HG03439 (cell line): ENCODE results near the gene LMNA.
A peak's percentile ranks its signal among the peaks of the same experiment; 100 is the strongest.
"Not testable (repeated sequence)": the region's sequence is repeated elsewhere in the genome, so short reads cannot be mapped to it uniquely, and the experiment has no call there.

Experiments used
- ATAC-seq: cut with Tn5 transposase; IDR thresholded peaks from one replicate; pipeline ENCODE4 v1.9.1; 2021; ENCODE audit warnings: mild to moderate bottlenecking, moderate library complexity; ENCODE audit not compliant: unreplicated experiment

The LMNA gene

DNA sequence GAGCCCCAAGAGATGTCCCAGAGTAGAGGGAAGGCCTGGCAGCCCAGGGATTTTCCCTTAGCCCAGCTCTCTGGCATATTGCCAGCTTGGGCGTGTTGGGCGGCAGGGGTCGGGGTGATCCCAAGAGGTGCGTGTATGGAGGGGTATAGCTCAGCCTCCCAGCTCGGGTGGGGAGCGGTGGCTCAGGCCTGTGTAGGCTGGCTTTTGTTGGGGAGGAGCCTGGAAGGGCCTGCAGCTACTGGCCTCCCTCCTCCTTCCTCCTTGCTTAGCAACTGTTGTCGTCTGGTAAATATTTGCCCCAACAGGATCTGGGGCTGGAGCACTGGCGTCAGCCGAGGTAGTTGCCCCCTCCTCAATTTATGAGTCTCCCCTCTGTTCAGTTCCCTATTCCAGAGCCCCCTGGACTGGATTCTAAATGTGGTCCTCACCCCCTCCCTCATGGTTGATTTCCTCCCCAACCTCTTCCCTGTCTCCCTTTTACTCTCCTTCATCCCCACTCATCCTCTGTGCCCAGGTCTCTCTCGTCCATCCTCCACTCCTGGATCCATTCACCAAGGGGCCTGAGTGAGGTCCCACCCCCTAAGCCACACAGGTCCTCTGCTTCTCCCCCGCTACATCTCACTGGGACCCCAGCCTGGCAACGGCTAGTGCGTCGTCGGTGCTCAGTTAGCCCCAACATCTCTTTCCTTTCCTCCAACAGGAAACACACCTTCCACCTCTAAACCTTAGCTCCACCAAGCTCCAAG, 10.3 kb upstream of the LMNA start:
- ATAC-seq, result no peak

DNA sequence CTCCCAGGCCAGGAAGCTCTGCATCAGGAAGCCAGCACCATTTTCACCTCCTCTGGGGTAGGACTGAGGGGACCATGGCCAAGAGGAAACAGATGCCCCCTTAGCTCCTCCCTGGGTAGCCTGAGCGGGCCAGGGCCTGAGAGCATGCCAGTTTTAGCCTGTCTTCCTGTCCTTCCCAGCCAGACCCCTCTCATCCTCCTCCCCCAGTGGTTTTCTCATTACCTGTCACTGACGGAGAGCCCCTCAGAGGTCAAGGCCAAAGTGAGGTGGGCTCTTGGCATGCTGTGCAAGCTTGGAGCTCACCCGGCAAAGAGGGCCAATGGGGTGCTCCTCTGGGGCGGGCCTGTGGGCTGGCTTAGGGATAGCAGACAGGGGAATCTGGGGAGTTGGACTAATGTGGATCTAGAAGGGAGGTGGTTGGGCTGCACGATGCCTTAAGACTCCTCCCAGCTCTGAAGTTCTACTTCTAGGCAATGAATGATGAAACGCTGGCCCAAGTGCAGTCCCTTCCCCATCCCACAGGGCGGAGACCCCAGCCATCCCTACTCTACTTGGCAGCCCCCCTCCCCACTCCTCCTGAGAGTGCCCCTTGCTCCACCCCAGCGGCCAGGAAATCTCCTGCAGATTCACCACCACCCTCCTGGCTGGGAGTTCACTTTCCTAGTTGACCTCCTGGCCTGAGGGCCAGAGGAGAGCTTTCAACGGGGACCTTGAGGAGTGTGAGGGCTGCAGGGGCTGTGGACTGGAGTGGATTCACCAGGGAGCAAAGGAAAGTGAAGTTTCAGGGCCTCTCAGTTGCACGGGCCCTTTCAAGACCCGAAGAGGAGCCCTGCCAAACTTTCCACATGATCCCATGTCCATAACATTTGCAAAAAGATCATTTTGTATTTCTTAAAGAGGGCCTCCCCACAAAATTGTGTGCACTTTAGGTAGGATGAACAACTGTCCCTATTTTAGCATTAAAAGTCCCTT, 9.4 kb upstream of the LMNA start:
- no peak for ATAC-seq

DNA sequence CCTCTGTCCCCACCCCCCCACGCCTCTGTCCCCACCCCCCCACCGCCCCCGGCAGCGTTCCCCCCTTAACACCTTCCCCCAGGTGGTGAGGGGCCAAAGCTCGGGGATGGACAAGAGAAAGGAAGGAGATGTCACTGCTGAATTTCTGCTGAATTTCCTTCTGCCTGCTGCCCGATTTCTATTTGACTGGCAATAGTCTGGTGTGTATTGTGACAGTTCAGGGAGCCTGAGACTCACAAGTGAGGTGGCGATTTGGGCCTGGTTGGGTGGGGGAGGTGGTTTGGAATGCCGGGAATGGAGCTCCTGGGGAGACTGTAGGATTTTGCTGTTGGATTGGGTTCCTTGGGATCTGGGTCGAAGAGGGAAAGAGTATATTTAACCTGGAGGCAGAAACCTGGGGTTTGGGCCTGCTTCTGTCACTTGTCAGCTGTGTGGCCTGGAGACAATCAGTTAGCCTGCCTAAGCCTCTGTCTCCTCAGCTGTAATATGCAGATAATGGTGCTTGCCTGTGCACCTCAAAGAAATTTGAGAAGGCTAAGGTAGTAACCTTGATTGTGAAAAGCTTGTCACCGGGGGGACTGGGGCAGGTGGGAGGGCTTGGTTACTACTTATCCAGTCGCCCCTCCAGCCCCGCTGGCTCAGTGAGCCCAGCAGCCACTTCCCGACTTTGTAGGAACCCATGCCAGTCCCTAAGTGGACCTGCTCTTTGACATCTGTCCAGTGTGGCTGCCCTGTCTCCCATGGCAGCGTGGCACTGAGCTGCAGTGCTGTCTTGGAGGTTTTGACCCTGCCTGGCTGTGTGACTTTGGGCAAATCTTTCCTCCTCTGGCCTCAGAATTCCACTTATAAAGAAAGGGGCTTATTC, 7.7 kb upstream of the LMNA start:
- ATAC-seq, result peak; percentile 17

DNA sequence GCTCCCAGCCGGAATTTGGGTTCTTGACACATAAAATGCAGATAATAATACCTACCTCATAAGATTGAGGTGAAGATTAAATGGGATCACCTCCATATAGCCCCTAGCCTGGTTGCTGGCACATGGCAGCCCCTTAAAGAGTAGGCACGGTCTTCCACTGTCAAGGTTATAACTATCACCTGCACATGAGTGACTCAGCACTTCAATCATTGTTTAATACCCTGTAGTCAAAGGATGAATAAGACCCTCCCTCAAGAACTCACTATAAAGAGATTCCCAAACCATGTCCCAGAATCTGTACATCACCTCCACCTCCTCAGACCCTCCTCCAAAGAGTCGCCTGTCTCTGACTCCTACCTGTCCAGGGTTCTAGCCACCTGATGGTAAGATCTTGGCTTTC, 6.5 kb upstream of the LMNA start:
- ATAC-seq, result no peak

DNA sequence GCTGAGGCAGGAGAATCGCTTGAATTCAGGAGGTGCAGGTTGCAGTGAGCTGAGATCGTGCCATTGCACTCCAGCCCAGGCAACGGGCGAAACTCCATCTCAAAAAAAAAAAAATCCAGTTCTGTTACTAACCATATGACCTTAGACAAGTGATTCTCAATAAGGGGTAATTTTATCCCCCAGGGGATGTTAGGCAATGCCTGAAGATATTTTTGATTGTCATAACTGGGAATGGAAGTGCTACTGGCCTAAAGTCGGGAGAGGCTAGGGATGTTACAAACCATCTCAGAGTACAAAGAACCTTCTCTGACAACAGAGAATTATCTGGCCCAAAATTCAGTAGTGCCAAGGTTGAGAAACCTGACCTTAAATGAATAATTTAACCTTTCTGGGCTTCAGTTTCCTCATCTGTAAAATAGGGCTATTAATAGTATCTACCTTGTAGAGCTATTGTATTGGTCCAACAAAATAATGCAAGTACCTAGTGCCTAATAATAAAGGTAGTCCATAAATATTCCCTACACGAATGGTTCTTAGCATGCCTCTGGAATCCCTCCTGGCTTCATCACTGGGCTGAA, 5.8 kb upstream of the LMNA start:
- ATAC-seq, result no peak

DNA sequence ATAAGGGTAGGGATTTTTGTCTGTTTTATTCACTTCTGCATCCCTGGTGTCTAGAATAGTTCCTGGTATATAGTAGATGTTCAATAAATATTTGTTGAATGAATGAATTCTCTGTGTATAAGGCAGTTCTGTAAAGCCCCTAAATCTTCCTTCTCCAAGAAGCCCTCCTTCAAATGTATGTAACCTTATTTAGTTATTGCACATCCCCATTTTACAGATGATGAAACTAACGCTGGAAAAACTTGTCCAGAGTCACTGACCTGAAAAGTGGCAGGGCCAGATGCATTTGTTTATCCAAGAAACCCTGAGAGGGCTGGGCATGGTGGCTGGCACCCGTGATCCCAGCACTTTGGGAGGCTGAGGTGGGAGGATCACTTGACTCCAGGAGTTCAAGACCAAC, 4.3 kb upstream of the LMNA start:
- no peak for ATAC-seq

DNA sequence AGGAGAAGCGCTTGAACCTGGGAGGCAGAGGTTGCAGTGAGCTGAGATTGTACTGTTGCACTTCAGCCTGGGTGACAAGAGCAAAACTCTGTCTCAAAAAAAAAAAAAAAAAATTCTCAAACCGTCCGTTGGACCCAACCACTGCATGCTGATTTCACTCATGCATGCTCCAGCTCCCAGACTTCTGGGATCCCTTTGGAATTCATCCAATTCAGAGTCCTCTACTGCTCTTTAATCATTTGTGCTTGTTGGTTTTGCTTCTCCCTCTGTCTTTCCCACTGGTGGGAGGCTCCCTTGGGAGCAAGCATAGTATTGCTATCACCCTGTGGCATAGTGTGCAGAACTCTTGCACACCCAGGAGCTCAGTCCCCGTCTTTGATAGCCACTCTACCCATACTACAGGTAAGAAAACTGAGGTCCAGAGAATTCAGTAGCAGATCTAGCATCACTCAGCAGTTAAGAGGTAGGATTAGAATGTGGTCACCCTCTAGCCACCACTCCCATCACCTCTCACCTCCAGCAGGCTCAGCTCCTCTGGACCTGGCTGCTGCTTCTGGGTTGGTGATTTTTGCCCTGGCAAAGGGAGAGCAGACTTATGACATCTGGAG, 3.1 kb upstream of the LMNA start:
- ATAC-seq, result no peak

DNA sequence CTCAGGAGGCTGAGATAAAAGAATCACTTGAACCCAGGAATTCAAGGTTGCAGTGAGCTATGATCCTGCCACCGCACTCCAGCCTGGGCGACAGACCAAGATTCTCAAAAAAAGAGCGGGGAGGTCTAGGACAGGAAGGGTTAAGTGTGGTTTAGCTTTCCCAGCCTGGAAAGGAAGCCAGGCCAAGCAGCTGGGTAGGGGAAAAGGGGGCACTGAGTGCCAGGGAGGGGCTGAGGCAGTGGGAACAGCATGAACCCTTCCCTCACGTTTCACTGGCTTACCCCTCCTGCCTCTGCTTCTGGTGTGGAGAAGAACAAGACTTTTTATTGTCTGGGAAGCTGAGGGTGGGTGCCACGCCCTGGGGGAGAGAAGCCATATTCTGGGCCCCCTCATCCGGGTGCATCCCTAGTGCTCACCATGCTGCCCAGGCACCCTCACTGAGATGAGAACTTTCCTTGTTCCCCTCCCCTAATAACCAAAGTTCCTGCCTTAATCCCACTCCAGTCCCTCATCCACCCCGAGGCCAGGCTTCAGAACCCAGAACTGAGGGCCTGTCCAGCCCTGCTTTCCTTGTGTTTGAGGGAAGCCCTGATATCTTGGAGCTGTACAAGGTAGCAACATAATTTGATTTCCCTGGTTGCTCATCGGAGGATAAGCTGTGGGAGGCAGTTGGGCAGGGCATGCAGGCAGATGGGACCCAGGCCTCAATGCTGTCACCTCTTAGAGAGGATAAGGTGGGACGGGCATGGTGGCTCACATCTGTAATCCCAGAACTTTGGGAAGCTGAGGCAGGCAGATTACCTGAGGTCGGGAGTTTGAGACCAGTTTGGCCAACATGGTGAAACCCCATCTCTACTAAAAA, 2.0 kb upstream of the LMNA start:
- ATAC-seq, result no peak

DNA sequence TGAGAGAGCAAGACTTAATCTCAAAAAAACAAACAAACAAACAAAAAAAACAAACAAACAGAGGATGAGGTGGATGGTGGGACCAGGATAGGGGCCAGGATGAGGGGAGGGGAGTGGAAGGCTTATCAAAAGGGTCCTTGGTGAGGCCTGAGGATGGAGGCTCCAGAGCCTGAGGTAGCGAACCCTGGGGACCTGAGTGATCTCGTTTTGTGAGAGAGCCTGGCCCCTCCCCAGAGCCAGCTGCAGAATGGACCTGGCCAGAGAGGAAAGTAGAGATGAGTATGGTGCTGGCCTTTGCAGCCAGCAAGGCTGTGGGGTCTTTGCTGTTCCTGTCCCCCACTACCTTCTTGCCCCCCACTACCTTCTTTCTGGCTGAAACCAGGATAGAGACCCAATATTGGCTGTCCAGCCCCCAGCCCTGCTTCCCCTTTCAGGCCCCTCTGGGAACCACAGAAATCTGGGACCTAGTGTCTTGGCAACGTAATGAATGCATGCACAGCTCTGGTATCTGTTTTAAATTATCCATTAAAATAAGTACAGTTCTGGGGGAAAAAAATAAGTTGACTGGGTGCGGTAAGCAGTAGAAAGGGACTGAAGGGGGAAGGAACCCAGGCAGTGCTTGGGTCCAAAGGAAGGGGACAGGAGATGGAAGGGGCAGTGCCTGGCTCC, 1.1 kb upstream of the LMNA start:
- no peak for ATAC-seq

DNA sequence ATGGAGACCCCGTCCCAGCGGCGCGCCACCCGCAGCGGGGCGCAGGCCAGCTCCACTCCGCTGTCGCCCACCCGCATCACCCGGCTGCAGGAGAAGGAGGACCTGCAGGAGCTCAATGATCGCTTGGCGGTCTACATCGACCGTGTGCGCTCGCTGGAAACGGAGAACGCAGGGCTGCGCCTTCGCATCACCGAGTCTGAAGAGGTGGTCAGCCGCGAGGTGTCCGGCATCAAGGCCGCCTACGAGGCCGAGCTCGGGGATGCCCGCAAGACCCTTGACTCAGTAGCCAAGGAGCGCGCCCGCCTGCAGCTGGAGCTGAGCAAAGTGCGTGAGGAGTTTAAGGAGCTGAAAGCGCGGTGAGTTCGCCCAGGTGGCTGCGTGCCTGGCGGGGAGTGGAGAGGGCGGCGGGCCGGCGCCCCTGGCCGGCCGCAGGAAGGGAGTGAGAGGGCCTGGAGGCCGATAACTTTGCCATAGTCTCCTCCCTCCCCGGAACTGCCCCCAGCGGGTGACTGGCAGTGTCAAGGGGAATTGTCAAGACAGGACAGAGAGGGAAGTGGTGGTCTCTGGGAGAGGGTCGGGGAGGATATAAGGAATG, 505 bp downstream of the LMNA start:
- peak; percentile 16 for ATAC-seq

DNA sequence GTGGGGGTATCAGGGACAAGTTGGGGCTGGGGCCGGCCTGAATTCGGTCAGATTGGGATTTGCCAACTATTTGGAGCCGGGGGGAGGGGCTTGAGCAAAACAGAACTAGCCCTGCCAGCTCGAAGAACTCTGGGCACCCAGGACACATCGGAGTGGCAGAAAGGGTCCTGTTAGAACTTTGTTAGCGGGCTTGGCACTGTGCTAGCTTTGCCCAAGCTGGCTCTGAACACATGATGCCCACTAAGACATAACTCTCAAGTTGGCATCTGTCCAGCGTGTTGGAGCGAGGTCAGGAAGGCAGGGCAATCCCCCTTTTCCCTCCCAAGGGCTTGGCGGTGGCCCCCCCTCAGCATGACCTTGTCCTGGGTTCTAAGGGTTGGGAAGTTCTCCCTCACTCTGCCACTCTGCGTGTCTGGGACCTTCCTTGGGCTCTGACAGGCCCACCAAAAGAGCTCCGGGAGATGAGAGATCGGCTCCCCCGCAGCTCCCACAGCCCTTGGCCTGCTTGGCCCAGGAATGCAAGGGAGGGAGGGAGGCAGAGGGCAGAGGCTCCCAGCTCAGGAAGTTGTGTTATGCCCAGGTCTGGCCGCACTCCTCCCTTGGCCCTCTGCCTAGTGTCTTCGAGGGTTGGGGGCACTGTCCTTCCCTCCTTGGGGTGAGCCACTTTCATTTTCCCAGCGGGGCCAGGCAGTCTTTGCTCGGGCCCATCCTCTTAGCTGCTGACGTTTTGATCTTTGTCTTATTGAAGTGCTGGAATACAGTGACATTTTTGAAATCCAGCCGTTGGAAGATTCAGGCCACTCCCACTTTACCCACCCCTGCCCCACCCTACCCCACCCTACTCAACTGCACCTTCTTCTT, 1.2 kb downstream of the LMNA start:
- no peak for ATAC-seq

DNA sequence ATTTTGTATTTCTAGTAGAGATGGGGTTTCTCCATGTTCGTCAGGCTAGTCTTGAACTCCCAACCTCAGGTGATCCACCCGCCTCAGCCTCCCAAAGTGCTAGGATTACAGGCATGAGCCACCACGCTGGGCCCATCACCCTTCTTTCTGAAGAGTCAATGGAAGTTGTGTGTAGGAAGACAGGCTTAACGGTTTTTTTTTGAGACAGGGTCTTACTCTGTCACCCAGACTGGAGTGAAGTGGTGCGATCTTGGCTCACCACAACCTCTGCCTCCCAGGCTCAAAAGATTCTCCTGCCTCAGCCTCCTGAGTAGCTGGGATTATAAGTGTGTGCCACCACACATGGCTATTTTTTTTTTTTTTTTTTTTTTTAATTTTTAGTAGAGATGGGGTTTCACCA, 2.2 kb downstream of the LMNA start:
- ATAC-seq, result not testable (repeated sequence)

DNA sequence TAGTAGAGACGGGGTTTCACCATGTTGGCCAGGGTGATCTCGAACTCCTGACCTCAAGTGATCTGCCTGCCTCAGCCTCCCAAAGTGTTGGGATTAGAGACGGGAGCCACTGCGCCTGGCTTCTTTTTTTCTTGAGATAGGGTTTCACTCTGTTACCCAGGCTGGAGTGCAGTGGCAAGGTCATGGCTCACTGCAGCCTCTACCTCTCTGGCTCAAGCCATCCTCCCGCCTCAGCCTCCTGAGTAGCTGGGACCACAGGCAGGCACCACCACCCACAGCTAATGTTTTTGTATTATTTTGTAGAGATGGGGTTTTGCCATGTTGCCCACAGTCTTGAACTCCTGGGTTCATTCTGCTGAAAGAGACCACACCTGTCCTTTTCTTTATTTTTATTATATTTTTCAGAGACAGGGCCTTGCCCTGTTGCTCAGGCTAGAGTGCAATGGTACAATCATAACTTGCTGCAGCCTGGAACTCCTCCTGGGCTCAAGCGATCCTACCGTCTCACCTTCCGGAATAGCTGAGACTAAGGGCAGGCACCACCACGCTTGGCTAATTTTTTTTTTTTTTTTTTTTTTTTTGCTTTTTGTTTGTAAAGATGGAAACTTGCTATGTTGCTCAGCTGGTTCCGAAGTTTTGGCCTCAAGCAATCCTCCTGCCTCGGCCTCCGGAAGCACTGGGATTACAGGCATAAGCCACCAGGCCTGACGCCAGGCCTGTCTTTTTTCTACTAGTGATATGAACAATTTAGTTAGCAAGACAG, 3.1 kb downstream of the LMNA start:
- ATAC-seq, result no peak

DNA sequence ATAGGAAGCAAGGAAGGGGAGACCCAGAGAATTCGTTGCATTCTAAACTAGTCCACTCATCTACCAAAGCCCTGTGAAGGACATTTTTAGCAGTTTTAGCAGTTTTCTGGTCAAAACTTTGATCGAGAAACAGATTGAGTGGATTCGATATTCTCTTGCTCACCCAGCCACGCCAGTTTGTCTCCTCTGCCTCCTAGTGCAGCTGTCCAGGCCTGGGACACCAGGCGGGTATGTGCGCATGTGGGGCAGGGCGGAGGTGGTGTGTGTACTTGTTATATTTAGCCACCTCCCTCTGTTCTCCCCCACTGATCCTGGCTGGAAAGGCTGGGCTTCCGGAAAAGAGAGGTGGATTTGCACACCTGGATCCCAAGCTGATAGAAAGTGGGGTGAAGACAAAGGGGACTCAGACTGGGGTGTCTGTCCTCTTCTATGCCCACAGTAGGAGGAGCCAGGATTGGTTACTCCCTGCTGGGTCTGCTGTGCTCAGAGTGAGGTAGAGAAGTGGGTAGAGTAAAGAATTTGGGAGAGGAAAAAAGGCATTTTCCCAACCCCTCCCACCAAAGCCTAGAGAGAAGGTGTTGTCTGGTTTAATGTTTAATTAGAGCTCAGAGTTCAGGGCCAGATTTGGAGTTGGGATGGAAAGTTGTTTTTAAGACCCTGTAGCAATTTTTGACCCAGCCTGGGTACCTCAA, 3.8 kb downstream of the LMNA start:
- ATAC-seq, result no peak

DNA sequence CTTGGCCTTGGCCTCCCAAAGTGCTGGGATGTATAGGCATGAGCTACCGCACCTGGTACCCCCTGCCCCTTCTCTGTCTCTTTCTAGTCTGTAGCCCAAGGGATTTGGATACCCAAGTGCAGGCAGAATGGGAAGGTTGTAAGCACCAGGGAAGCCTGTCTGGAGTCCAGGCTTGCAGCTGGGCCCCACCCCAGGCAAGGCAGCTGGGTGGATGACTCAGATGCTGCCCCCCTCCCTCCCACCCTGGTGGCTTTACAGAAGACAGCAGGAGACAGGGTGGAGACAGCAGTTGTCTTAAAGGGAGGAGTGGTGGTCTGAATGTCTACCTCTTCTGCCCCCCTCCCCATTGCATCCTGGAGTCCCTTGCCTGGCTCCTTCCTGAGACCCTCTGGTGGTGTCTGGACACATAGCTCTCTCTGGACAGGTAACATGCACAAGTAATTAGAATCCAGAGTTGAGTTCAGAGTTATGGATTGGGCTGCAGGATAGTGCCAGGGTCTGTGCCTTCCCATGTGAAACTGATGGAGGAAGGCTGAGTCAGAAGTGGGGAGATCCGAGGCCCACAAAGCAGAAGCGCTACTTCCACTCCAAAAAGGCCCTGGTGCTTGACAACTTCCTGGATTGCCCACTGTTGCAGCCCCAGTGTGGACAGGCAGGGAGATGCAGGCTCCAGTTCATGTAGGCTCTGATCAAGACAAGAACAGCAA, 5.1 kb downstream of the LMNA start:
- no peak for ATAC-seq

DNA sequence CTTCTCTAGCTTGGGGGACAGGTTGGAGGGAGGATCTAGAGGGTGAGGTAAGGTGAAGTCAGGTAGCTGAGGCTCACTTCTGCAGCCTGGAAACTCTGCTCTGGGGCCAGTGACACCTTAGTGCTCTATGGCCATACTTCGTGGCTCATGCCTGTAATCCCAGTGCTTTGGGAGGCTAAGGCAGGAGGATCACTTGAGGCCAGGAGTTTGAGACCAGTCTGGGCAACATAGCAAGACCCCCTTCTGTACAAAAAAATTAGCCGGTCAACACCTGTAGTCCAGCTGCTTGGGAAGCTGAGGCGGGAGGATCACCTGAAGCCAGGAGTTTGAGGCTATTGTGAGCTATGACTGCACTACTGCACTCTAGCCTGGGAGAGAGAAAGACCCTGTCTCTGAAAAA, 5.8 kb downstream of the LMNA start:
- no peak for ATAC-seq
